ENCODE results near the gene RNF152. TPM values are rescaled to one million over a fixed set of nuclear protein-coding genes. Genes with fewer than 3 reads are reported as not detected.

The RNF152 gene
- polyA plus RNA-seq, 3 donors: 6.2 to 11.0 (median 9.4) TPM

DNA sequence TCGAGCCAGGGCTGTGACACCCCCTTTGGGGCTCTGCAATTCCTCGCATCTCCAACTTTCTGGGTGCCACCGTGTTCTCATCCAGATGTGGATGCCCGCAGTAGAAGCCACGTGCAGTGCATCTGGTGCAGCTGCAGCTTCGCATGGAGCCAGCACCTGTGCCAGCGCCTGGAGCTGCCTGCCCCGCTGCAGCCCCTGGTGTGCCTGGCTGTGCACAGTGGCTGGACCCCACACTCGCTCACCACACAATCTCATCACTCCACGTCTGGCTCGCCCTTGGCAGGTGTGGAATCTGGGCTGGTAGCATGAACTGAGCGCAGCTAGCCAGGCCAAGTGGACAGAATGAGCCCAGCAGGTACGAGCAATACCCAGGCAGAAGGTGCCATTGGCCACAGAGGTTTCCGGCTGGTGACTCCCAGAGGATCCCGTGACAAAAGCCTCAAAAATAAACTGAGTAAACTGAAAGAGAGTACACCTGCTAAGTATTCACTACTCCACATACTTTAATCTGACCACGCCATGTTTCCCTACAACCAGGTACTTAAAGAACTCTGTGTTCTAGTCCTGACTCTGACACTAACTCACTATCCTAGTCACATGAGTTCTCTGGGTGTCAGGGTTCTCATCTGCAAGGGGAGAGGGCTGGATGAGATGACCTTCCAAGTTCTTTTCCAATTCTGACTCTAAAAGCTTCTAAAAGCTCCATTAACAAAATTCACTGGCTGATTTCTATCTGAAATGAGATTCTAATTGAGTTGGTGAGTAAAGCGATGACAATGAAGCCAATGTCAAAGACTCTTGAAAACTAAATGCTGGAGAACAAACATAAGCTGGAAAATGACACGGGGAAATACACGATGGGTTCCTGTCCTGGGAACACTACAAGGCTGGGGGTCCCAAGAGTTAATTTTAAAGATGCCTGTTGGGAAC is 37.1 kb downstream of the RNF152 start:
- no peak for DNase-seq

DNA sequence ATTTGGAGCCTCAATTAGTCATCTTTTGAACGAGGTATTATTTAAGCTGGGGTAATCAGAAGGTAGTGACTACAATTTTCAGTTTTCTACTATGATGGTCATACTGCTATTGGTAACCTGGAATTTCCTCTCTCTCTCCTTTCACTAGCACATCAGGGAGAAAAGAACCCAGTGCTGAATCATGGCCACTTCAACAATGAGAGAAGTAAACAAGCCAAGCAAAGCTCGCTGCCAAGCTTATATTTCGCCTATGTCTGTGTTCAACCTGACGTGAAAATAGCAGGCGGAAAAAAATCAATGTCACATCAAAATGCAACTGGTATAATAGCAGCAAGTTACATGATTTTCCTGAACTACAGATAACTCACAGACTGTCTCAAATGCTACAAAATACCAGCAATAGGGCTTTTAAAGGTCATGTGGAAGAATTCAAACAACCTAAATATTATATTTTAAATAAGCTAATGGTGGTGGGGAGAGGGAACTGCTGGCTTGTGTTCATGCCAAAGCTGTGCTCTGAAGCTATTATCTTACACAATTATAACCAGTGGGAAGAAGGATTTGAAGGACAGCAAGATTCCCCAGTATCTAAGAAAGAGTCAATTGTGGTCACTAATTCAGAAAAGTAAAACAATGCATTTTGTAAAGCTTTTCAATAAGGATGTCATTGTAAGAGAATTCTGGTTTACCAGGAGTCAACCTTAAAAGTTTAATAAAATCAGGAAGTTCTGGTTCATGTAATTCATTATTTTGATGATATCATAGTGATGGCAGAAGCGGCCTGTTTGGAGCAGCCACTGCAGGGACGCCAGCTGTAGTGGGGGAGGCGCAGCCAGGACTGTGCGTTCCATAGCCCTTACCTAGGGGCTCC is 38.0 kb downstream of the RNF152 start:
- no peak for DNase-seq

- no peak for DNase-seq
These were observed 39.0 kb downstream of the RNF152 start for GRCh38 chr18:61853855-61854254.

DNA sequence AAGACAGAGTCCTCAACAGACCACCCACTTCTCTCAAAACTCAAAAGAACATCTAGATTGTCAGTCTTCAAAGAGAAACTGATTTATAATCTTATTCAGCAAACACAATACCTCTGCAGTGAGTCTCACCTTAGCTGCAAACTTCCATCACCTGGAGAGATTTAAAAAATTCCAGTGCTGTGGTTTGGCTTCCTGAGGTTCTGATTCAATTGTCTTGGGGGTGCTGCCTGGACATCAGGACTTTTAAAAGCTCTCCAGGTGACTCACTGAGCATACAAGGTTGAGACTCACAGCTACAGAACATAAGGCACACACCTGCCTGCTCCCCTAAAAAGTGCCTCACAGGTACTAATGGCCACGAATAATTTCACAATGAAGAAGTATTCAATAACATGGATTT is 40.3 kb downstream of the RNF152 start:
- no peak for DNase-seq

GRCh38 chr18:61851940-61852451 is 40.8 kb downstream of the RNF152 start:
- DNase-seq: no peak

DNA sequence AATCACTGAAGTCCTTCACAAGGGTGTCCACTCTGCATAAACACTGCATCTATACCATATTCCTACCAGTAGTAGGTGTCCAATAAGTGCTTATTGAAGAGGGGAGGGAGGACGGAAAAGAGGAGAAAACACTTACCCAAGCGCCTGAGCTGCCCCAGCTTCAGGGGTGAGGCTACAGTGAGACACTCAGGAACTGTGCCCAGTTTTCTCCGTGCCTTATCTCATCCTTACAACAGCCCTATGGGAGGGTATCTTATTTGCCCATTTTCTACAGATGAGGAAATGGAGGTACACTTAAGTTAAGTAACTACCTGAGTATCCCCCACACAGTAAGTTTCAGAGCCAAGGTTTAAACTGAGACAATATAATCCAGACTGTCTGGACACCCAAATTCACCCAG is 41.5 kb downstream of the RNF152 start:
- DNase-seq: no peak

DNA sequence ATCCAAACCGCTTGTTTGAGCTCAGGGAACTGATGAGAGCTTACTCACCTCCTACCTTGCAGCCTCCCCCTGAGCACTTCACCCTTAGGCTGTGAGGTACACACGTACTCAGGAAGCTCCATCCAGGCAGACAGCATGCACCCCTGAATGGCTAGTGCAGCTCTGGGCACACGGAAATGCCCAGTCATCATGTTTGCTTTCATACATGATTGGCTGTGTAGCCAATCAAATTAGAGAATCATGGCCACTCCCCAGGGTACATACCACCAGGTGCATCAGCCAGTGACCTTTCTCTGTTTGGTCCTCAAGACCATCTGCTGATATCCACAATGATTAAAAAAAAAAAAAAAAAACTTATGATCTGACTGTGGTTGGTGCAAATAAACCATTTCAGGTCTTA is 42.1 kb downstream of the RNF152 start:
- DNase-seq: no peak

GRCh38 chr18:61847164-61847791 is 45.5 kb downstream of the RNF152 start:
- no peak for DNase-seq

GRCh38 chr18:61845197-61845596 is 47.6 kb downstream of the RNF152 start:
- DNase-seq: no peak

DNA sequence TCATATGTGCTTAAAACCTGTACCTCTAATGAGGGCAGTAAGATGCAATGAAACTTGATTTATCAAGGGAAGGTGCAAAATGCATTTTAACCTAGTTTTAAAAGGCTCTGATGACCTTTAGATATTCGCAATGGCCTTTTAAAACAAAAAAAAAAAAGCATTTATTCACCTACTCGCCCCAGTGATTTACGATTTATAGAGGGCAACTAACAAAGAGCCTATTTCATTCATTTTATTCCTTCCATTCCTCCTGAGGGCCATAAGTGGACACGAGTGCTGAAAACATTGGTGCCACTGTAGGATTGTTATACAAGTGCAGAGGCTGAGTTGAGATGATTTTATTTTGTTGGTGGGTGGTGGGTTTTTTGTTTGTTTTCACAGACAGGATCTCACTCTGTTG is 48.1 kb downstream of the RNF152 start:
- no peak for DNase-seq

DNA sequence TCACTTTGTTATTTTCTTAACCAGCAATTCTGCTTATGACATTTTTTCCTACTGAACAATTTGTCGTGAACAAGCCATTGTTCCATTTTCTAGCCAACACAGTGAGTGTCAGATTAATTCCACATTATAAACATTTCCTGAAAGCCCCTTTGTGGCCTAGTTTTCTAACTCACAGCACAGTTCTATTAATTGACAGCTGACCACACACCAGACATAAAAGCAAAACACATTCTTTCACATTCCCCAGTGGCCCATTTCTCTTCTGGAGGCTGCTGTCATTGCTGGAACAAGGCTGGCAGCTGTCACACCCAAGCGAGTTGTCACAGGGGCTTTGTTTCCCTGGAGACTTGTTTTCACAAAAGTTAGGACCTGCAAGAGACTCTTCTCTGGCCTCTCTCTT is 50.7 kb downstream of the RNF152 start:
- no peak for DNase-seq

GRCh38 chr18:61841706-61842105 is 51.1 kb downstream of the RNF152 start:
- no peak for DNase-seq

DNA sequence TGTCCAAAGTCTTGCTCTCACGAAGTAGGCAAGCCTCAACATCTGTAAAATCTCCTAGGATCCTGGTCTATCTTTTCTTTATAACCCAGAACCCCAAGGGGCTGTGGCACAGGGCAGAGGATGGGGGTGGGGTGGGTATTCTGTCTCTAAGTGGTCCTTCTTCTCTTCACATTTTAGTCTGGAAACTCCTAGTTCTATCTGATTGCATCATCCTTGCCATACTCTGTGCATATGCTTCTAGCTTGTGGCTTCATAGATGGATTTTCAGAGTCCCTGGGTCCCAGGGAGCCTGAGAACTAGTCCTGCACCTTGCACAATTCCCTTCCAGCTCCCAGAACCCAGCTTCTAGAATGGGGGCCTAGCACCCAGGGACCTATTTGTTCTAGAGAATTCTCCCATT is 52.5 kb downstream of the RNF152 start:
- DNase-seq: no peak

- DNase-seq: no peak
These were observed 54.3 kb downstream of the RNF152 start for GRCh38 chr18:61838521-61838920.

- DNase-seq: no peak
These were observed 58.8 kb downstream of the RNF152 start for GRCh38 chr18:61833978-61834377.

DNA sequence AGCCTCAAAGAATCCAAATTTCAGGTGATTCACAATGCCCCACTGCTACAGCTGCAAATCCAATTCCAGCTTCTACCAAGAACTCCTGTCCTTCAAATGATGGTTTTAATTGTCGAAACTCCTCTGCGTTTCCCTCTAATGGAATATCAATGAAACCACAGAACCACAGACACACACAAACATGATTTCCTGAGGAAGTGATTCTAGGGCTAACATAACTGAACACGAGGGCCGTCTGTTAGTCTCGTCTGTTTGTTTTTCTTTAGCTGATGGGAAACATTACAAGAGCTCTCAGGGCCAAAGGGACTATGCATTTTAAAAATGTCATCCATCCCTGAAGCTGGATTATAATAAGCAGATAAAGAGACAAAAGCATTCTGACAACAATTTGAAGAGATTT is 59.4 kb downstream of the RNF152 start:
- DNase-seq: no peak

DNA sequence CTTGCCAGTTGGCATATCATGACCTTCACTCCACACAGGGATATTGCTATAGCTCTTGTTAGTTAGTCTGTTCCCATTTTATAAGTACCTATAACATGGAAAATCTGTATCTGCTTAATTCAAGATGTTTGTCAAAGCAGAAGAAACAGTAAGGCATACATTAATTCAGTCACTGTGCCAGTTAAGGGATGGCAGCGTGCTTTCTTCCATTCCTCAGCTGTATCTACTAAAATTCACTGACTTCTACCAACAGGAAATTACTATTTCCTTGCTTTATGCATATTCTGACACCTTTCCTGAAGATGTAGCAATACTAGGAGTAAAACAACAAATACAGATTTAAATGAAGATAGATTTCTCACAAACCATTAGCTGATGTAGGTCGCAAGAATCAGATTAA is 59.9 kb downstream of the RNF152 start:
- no peak for DNase-seq

- DNase-seq: no peak
These were observed 61.7 kb downstream of the RNF152 start for GRCh38 chr18:61831071-61831470.

GRCh38 chr18:61829108-61829507 is 63.7 kb downstream of the RNF152 start:
- no peak for DNase-seq

GRCh38 chr18:61827591-61827990 is 65.2 kb downstream of the RNF152 start:
- DNase-seq: peak; percentile 19

GRCh38 chr18:61825386-61825785 is 67.4 kb downstream of the RNF152 start:
- DNase-seq: no peak

DNA sequence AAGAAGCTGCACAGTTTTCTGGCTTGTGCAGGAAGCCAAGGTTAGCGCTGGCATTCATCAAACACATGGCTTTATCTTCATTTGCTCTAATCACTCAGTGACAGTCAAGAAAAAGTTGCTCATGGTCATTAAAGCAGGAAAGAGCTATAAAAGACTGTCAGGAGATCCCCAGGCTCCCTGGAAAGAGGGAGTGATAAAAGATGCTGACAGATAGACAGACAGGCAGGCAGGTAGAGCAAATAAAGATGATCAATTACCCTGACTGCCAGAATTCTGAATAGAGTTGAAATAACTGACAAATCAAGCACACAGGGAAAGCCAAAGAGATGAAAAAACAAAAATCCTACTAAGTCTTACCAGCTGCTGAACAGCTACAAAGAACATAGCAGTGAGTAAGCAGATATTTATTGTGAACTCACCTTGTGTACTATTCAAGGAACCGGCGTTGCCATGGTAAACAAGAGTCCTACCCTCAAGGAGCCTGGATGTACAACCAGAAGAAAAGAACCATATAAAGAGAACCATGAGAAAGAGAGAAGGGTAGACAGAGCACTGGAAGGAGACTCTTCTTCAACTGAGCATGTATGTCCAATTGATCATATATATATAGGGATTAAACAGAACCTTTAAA is 68.0 kb downstream of the RNF152 start:
- peak; percentile 15 for DNase-seq

Data from renal pelvis (tissue), 4 donors.